Smooth muscle cell (in vitro differentiated cells): ENCODE data around the gene SLX4IP. TPM values are rescaled to one million over a fixed set of nuclear protein-coding genes. Genes with fewer than 3 reads are reported as not detected.
A peak's percentile ranks its signal among the peaks of the same experiment; 100 is the strongest.

ENCODE experiments used
- DNase-seq: peaks from one replicate; lab custom pipeline; 2025; ENCODE audit not compliant: unreplicated experiment; lab: John Stamatoyannopoulos, UW
- H2AFZ ChIP-seq: fragments of 200-600 bp; sonication (generic); 2 replicates; pipeline ENCODE4 v1.6.0; 2016; ENCODE audit warnings: antibody characterized with exemption, low read depth, mild to moderate bottlenecking
- H3F3A ChIP-seq: fragments of 200-600 bp; sonication (generic); 2 replicates; pipeline ENCODE4 v1.6.0; 2017; ENCODE audit warnings: antibody characterized with exemption, low read depth
- H3K27ac ChIP-seq: fragments of 200-600 bp; sonication (generic); 2 replicates; pipeline ENCODE4 v1.5.1; 2016; ENCODE audit warnings: low read depth, mild to moderate bottlenecking
- H3K27me3 ChIP-seq: fragments of 200-600 bp; sonication (generic); 2 replicates; pipeline ENCODE4 v1.6.1; 2016; ENCODE audit warnings: low read depth, mild to moderate bottlenecking
- H3K36me3 ChIP-seq: fragments of 200-600 bp; sonication (generic); 2 replicates; pipeline ENCODE4 v1.5.1; 2016; ENCODE audit warnings: low read depth
- H3K4me1 ChIP-seq: fragments of 200-600 bp; sonication (generic); 2 replicates; pipeline ENCODE4 v1.5.1; 2016; ENCODE audit warnings: low read depth
- H3K4me2 ChIP-seq: fragments of 200-600 bp; sonication (generic); 2 replicates; pipeline ENCODE4 v1.6.0; 2016; ENCODE audit warnings: mild to moderate bottlenecking
- H3K4me3 ChIP-seq: fragments of 200-600 bp; sonication (generic); 2 replicates; pipeline ENCODE4 v1.5.1; 2016; ENCODE audit warnings: mild to moderate bottlenecking
- H3K79me2 ChIP-seq: fragments of 200-600 bp; sonication (generic); 2 replicates; pipeline ENCODE4 v1.6.0; 2016; ENCODE audit warnings: low read depth, mild to moderate bottlenecking
- H3K9ac ChIP-seq: fragments of 200-600 bp; sonication (generic); 2 replicates; pipeline ENCODE4 v1.6.0; 2016; ENCODE audit warnings: low read depth
- H3K9me3 ChIP-seq: fragments of 200-600 bp; sonication (generic); replicated peaks from 2 replicates; pipeline ENCODE4 v1.5.1; 2016; ENCODE audit warnings: low read depth
- H4K20me1 ChIP-seq: fragments of 200-600 bp; sonication (generic); 2 replicates; pipeline ENCODE4 v1.6.0; 2016; ENCODE audit warnings: low read depth
- WGBS: methylation state at CpG from one replicate; pipeline ENCODE4 v1.1.7; 2016; ENCODE audit warnings: low lambda C conversion rate; 5-methylcytosine and 5-hydroxymethylcytosine counted together
- polyA plus RNA-seq: library from polyadenylated mRNA; unstranded; fragments of >200 nt; fragmentation: Nextera tagmentation; extraction: Ambion mirVana; gene quantifications from 2 replicates; pipeline ENCODE4 v1.2.1, GENCODE V29; 2016
- total RNA-seq: library from RNA; depleted of rRNA; stranded (reverse); fragments of >200 nt; gene quantifications from 2 replicates; pipeline ENCODE4 v1.2.3, GENCODE V29; 2014
- TF ChIP-seq, protein P1 (sequence below): fragments of 200-600 bp; sonication (generic); IDR thresholded peaks from 2 replicates; pipeline ENCODE4 v1.5.1; 2017; ENCODE audit warnings: borderline replicate concordance, mild to moderate bottlenecking, antibody characterized with exemption; ENCODE audit not compliant: insufficient read depth, poor library complexity, severe bottlenecking

SLX4IP gene
- total and polyA plus RNA-seq, 2 experiments from 2014 or later = 1.2 to 6.2 TPM

DNA sequence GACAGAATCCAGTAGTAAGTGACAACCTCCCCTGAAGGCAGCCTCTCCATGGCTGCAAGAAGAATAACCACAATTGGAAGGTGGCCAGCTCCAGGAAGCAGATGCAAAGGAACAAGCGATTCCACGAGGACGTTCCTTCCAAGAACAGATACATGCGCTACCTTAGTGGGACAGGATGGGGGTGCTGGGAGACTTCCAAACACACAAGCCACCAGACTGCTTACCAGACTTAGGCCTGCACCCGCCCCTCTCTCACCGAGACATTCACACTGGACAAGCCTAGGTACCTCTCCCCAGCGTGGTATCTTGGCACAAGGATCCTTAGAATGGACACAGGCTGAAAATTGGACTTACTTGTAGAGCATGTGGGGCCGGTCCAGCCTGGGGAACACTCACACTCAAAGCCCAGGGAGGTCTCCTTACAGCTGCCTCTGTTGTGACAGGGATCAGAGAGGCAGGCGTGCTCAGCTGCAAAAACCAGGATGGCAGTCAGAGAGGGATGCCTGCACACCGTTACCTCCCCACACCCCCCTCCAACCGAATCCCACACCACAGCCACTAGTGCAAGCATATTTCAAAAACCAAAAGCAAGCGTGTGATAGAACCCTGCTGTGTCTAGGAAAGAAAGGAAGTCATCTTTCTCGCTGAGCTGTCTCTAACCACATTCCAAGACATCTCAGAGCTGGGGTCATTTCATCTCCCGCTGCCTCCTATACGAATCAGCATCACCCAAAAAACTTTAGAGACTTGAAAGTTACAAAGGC is 216.3 kb downstream of the SLX4IP start:
- H3K9ac ChIP-seq = no peak overlapping the region
- DNase-seq = no peak
- no peaks in the 10 kb centered on the region for H3K27me3 ChIP-seq
- TF ChIP-seq, protein P1, sequence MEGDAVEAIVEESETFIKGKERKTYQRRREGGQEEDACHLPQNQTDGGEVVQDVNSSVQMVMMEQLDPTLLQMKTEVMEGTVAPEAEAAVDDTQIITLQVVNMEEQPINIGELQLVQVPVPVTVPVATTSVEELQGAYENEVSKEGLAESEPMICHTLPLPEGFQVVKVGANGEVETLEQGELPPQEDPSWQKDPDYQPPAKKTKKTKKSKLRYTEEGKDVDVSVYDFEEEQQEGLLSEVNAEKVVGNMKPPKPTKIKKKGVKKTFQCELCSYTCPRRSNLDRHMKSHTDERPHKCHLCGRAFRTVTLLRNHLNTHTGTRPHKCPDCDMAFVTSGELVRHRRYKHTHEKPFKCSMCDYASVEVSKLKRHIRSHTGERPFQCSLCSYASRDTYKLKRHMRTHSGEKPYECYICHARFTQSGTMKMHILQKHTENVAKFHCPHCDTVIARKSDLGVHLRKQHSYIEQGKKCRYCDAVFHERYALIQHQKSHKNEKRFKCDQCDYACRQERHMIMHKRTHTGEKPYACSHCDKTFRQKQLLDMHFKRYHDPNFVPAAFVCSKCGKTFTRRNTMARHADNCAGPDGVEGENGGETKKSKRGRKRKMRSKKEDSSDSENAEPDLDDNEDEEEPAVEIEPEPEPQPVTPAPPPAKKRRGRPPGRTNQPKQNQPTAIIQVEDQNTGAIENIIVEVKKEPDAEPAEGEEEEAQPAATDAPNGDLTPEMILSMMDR = no peak
- H3K27ac ChIP-seq = peak overlapping the region; percentile 94
- H3K79me2 ChIP-seq = no peaks in the 10 kb centered on the region
- H3K4me1 ChIP-seq = peaks cover 77% of the 10 kb centered on the region
- no peaks in the 10 kb centered on the region for H3K36me3 ChIP-seq
- H3K4me2 ChIP-seq = peak overlapping the region; percentile 83
- 47% methylated on average over 15 of the region's 15 CpGs for WGBS
- H2AFZ ChIP-seq = no peak overlapping the region
- no peak overlapping the region for H3K4me3 ChIP-seq
- H4K20me1 ChIP-seq = peaks cover 20% of the 10 kb centered on the region
- peaks cover 47% of the 10 kb centered on the region for H3F3A ChIP-seq
- H3K9me3 ChIP-seq = no peaks in the 10 kb centered on the region

GRCh38 chr20:10652185-10652584 is 217.1 kb downstream of the SLX4IP start:
- H4K20me1 ChIP-seq = peaks cover 28% of the 10 kb centered on the region
- H3K4me1 ChIP-seq = peaks cover 84% of the 10 kb centered on the region
- H2AFZ ChIP-seq = no peak overlapping the region
- no peaks in the 10 kb centered on the region for H3K36me3 ChIP-seq
- WGBS = 78% methylated on average over 9 of the region's 9 CpGs
- H3K4me2 ChIP-seq = peak overlapping the region; percentile 83
- TF ChIP-seq, protein P1 = no peak
- H3K27me3 ChIP-seq = no peaks in the 10 kb centered on the region
- no peaks in the 10 kb centered on the region for H3K9me3 ChIP-seq
- H3K4me3 ChIP-seq = no peak overlapping the region
- no peak for DNase-seq
- H3K27ac ChIP-seq = peak overlapping the region; percentile 94
- H3K9ac ChIP-seq = no peak overlapping the region
- peaks cover 52% of the 10 kb centered on the region for H3F3A ChIP-seq
- H3K79me2 ChIP-seq = peaks cover 4% of the 10 kb centered on the region

- Histone ChIP-seq H3K4me3 (peak overlapping the region; percentile 20), H3K4me1 (peaks cover 90% of the 10 kb centered on the region), H3F3A (peaks cover 50% of the 10 kb centered on the region), H3K9me3 (no peaks in the 10 kb centered on the region), H3K9ac (peak overlapping the region; percentile 58), H4K20me1 (peaks cover 34% of the 10 kb centered on the region), H2AFZ (no peak overlapping the region), H3K27me3 (no peaks in the 10 kb centered on the region), H3K79me2 (peaks cover 9% of the 10 kb centered on the region), H3K27ac (peak overlapping the region; percentile 94), H3K4me2 (peak overlapping the region; percentile 83), H3K36me3 (no peaks in the 10 kb centered on the region)
- TF ChIP-seq, protein P1 = no peak
- 49% methylated on average over 9 of the region's 9 CpGs for WGBS
- no peak for DNase-seq
These were observed 217.7 kb downstream of the SLX4IP start for GRCh38 chr20:10652660-10653261.
